ENCODE results near the gene ATG4B.
"Not testable (repeated sequence)": the region's sequence is repeated elsewhere in the genome, so short reads cannot be mapped to it uniquely, and the experiment has no call there.

Gene ATG4B

DNA sequence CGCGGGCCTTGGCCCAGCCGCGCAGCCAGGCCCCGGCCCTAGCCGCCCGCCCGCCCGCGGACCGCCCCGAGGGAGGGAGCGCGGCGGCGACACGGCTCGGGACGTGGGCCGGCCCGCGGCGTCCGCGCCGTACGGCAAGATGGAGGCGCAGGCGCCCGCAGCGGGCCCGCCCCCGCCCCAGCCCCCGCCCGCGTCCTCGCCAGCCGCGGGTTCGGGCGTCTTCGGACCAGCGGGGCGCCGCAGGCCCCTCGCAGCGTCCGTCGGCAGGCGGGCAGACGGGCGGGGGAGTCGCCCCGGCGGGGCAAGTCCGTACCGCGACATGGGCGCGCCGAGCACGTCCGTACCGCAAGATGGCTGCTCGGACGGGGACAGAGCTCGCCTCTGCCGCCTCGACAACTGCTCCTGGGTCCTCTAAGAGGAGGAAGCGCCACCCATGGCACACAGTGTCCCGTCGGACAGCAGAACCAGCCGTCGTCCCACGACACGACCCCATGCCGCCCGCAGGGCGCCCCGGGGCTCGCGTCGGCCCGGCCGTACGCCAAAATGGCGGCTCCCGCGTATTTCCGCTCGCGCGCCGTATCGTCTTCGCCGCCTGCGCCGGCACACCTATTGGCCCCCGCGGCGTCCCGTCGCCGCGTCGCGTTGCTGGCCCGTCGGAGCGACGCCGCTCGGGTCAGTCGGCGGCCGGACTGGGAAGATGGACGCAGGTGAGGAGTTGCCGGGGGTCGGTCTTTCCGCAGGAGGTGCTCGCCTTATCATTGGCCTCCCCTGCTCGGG is at the start of gene ATG4B, which contains the start of gene THAP4:
Gene ATG4B (plus strand): TSS at position 676 of the 777 bp plus-strand sequence. CDS start 22 bp downstream, at position 698.
Gene THAP4 (minus strand): TSS at position 141 of the 777 bp plus-strand sequence. CDS start 141 bp downstream, outside the sequence.
- DNase-seq (ENCODE audit: low spot score), result peak; percentile 75

- not testable (repeated sequence) for DNase-seq (ENCODE audit: low spot score)
Measured at GRCh38 chr2:241589863-241590262, 47.6 kb upstream of the ATG4B start.

GRCh38 chr2:241590496-241591455 is 46.7 kb upstream of the ATG4B start:
- not testable (repeated sequence) for DNase-seq (ENCODE audit: low spot score)

DNA sequence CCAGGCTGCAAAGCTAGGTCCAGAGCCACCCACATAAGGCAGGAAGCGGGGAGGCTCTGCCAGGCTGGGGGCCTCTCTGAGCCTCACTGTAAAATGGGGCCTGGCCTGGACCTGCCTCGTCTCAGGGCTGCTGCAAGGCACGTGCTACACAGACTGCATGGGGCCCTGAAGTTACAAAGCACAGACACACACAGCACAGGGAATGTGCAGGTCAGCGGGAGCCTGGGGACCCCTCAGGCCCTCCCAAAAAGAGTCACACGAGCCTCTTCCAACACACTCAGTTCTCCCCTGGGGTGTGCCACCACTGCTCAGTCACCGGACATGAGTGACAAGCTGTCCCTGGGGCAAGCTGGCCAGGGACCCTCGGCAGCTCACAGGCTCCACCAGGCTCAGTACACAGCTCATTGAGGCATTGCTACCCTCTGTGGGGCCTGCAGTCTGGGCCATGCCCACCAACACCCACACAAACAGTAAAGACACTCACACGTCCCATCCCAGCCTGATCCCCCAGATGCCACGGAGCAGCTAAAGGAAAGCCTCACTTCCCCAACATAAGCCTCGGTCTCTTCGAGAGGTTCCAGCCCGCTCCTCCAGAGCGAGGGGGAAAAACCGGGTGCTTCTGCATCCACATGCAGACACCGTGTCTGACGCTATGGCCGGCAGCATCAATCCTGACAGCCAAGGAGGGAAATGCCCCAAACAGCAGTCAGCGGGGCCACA is 45.2 kb upstream of the ATG4B start:
- DNase-seq (ENCODE audit: low spot score), result no peak

- DNase-seq (ENCODE audit: low spot score), result no peak
Measured at GRCh38 chr2:241593271-241593670, 44.2 kb upstream of the ATG4B start.

GRCh38 chr2:241595600-241596140 is 41.8 kb upstream of the ATG4B start:
- DNase-seq (ENCODE audit: low spot score), result no peak

DNA sequence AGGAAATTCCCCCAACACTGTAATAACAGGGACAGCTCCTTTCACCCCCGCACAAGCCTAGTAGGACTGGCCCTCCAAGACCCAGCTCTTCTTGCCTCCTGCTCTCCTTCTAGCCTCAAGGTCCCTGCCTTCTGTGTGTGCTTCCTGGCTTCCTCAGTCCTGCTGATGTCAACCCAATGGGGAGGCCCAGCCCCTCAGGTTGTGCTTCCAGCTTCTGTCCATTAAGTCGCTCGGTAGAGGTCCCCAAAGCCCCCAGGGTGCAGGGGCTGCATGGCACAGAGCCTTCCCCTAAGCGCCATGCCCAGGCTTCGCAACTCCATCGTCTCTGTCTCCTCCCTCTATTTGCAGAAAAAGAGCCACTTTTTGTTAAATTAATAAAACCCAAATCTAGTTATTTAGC is 39.9 kb upstream of the ATG4B start:
- DNase-seq (ENCODE audit: low spot score), result no peak

DNA sequence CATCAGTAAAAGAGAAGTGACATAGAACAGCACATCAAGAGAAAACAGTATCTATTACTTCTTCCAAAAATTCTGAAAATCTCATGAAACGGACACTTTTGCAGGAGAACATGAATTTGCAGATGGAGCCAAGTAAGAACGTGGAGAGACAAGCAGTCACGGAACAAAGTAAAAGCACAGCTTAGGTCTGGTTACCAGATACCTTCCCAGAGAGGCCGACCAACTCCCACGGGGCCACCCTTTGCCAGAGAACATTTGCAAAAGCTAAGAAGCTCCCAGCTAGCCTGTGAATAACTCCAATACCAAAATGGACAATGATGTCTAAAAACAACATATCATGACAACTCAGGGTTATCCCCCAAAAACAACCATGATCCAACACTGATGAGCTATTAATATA is 39.4 kb upstream of the ATG4B start:
- DNase-seq (ENCODE audit: low spot score), result no peak

DNA sequence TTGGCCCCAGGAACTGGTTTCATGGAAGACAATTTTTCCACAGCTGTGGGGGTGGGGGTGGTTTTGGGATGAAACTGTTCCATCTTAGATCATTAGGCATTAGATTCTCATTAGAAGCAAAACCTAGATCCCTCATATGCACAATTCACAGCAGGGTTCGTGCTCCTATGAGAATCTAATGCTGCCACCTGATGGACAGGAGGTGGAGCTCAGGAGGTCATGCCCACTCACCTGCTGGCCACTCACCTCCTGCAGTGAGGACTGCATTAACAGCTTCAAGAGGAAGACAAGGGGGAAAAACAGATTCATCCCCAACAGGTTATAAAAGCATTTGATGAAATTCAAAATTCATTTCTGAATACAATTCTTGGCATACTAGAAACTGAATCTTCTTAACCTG is 39.0 kb upstream of the ATG4B start:
- DNase-seq (ENCODE audit: low spot score), result peak; percentile 51

GRCh38 chr2:241599615-241600014 is 37.9 kb upstream of the ATG4B start:
- DNase-seq (ENCODE audit: low spot score), result no peak

GRCh38 chr2:241601841-241602240 is 35.7 kb upstream of the ATG4B start:
- DNase-seq (ENCODE audit: low spot score), result no peak

- no peak for DNase-seq (ENCODE audit: low spot score)
Measured at GRCh38 chr2:241602720-241603119, 34.8 kb upstream of the ATG4B start.

DNA sequence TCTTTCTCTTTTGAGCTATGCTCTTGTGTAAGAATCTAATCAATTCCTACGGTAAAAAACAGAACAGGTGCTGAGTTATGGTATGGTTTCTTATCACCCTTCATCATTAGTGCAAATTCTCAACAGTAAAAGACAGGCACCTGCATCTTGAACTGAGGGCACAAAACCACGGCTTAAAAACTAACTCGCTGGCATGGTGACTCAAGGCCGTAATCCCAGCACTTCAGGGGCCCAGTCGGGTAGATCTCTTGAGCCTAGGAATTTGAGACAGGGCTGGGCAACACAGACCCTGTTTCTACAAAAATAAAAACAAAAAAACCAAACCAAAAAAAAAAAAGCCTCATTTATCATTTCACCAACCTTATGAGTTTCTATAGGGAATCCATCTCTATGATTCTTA is 33.8 kb upstream of the ATG4B start:
- no peak for DNase-seq (ENCODE audit: low spot score)

DNA sequence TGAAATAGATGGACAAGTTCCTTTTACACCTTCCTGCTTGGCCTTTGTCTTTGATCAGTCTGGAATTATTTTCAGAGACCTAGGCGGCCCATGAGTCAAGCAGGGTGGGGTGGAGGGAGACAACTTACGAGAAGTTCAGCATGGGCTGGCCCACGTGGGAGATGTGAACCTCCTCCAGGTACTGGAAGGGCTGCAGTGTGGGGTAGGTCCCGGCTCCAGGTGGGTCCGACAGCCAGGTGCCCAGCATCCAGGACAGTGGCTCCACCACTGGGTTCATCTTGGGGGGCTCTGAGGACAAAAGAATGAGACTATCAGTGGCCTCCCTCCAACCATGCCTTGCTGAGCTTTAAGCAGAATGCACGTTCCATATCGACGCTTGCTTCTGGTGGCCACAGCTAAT is 31.3 kb upstream of the ATG4B start:
- no peak for DNase-seq (ENCODE audit: low spot score)

- DNase-seq (ENCODE audit: low spot score), result no peak
Measured at GRCh38 chr2:241607162-241607885, 30.2 kb upstream of the ATG4B start.

DNA sequence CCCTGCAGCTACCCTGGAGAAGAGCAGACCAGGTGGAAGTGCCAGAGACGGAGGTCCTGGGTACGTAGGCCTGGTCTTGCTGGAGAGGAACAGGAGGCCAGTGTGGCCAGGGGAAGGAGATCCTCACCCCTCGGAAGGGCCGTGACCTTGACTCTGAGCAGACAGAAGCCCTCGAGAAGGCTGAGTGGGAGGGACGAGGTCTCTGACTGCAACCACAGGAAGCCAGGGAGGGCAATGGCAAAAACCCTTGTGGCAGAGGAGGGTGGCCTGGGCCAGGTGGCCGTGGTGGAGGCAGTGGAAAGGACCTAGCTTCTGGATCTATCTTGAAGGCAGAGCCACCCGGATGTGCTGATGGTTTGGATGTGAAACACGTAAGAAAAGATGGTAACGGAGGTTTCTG is 28.6 kb upstream of the ATG4B start:
- DNase-seq (ENCODE audit: low spot score), result no peak

DNA sequence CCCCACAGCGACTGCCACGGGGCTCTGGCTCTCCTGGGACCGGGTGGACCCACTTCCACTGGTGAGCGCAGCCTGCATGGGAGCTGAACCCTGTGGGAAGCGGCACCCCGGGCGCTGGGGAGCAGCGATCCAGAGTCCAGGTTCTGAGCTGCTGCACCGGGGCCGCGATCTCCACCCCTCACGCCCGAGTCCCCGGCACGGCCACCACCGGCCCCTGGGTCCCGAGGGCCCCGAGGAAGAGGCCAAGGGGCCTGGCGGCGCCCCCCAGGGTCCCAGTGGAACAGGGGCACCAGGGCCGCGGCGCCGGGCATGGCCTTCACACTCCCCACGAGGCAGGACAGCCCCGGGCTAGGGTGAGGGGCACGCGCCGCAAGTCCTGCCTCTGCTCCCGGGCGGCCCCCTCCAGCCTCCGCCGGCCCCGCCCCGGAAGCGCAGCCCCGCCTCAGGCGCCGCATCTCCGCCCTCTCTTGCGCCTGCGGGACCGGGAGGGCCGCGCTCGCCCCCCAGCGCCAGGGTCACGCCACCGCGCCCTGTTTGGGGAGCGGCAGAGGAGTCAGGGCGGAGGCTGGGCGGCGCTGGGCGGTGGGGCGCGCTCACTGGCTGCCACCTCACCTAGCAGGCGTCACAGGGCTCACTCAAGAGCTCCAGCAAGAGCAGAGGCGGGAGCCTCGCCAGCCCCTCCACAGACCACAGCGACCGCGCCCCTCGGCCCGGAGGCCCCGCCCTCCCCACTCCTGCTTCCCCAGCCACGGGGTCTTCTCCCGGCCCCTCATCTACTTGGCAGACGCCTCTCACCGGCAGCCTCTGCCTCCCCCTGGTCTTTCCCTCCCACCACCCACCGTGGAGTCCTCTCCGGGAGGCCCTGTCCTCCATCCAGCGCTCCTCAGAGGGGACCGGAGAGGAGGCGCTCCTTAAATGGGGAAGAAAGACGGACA is 27.4 kb upstream of the ATG4B start:
- peak; percentile 79 for DNase-seq (ENCODE audit: low spot score)

DNA sequence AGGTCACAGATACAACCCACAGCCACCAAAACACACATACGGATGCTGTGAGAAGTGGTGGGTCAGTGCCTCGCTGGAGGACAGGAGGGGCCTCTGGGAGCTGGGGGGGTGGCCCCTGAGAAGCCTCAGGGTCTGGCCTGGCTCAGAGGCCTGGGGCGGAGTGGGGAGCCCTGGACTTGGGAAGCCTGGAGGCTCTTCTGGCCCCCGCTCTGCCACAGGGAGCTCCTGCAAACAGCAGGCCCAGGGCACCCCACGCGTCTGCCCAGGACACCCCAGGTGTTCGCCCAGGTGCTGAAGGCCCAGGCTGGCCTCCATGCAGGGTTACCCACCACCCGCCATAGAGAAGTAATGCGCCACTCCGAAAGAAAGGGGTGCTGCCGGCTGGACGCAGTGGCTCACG is 26.4 kb upstream of the ATG4B start:
- DNase-seq (ENCODE audit: low spot score), result no peak

DNA sequence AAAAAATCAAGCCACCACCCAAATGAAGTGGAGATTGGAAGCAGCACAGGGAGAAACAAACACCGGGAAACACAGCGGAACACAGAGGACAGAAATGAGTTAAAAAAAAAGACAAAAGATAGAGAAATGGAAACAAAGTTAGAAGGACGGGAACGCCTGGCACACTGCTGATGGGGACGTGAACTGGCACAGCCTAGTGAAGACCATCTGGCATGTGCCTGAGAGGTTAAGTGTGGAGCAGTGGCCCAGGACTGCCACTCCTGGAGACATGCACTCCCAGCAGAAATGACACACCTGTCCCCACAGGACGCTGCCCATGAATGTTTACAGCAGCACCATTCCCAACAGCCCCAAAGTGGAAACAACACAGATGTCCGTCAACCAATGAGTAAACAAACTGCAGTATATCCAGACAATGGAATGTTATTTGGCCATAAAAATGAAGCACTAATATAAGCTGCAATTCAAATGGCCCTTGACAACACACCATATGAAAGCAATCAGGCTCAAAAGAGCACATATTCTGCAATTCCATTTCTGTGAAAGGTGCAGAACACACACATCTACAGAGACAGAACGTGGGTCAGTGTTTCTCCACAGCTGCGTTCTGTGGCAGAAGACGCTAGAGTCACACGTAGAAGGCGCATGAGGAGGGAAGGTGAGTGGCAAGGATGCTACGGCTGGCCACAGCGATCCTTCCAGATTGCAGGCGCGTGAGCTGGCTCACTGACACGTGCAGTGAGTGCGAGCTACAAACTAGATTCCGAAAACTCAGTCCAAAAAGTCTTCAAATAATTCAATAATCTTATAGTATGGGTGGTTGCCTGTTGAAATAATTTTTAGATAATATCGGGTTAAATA is 25.1 kb upstream of the ATG4B start:
- DNase-seq (ENCODE audit: low spot score), result no peak

Data from SW480 (cell line).